ENCODE data around the gene FLYWCH1.

FLYWCH1 gene

GRCh38 chr16:2953706-2954627 lies 42.2 kb downstream of the FLYWCH1 start:
- DNase-seq (ENCODE audit: low read depth) = no peak

- DNase-seq (ENCODE audit: low read depth) = no peak
Measured at GRCh38 chr16:2954656-2955381, 43.1 kb downstream of the FLYWCH1 start.

GRCh38 chr16:2955438-2955778 lies 43.7 kb downstream of the FLYWCH1 start:
- no peak for DNase-seq (ENCODE audit: low read depth)

- no peak for DNase-seq (ENCODE audit: low read depth)
Measured at GRCh38 chr16:2955779-2956578, 44.2 kb downstream of the FLYWCH1 start.

- no peak for DNase-seq (ENCODE audit: low read depth)
Measured at GRCh38 chr16:2956579-2956956, 44.8 kb downstream of the FLYWCH1 start.

- no peak for DNase-seq (ENCODE audit: low read depth)
Measured at GRCh38 chr16:2959206-2959605, 47.5 kb downstream of the FLYWCH1 start.

- DNase-seq (ENCODE audit: low read depth) = no peak
Measured at GRCh38 chr16:2960183-2961010, 48.7 kb downstream of the FLYWCH1 start.

- no peak for DNase-seq (ENCODE audit: low read depth)
Measured at GRCh38 chr16:2962334-2963073, 50.8 kb downstream of the FLYWCH1 start.

GRCh38 chr16:2963074-2963722 lies 51.5 kb downstream of the FLYWCH1 start:
- no peak for DNase-seq (ENCODE audit: low read depth)

- DNase-seq (ENCODE audit: low read depth) = no peak
Measured at GRCh38 chr16:2963723-2964474, 52.2 kb downstream of the FLYWCH1 start, which contains the start of gene KREMEN2. TSS of gene KREMEN2 (plus strand) at chr16:2964275. CDS start at chr16:2964521, 246 bp downstream.

GRCh38 chr16:2964475-2965336 lies 53.0 kb downstream of the FLYWCH1 start:
- no peak for DNase-seq (ENCODE audit: low read depth)

- DNase-seq (ENCODE audit: low read depth) = no peak
Measured at GRCh38 chr16:2966043-2966807, 54.5 kb downstream of the FLYWCH1 start.

GRCh38 chr16:2966808-2967191 lies 55.1 kb downstream of the FLYWCH1 start:
- no peak for DNase-seq (ENCODE audit: low read depth)

- DNase-seq (ENCODE audit: low read depth) = no peak
Measured at GRCh38 chr16:2967211-2967631, 55.5 kb downstream of the FLYWCH1 start.

- no peak for DNase-seq (ENCODE audit: low read depth)
Measured at GRCh38 chr16:2967721-2968161, 56.0 kb downstream of the FLYWCH1 start.

- no peak for DNase-seq (ENCODE audit: low read depth)
Measured at GRCh38 chr16:2968368-2968737, 56.6 kb downstream of the FLYWCH1 start.

- DNase-seq (ENCODE audit: low read depth) = peak; percentile 45
Measured at GRCh38 chr16:2968738-2969544, 57.2 kb downstream of the FLYWCH1 start, which contains the start of gene PAQR4. TSS of gene PAQR4 (plus strand) at chr16:2969348. CDS start at chr16:2969675, 327 bp downstream.
